ENCODE data around the gene PDE7B.

The PDE7B gene

DNA sequence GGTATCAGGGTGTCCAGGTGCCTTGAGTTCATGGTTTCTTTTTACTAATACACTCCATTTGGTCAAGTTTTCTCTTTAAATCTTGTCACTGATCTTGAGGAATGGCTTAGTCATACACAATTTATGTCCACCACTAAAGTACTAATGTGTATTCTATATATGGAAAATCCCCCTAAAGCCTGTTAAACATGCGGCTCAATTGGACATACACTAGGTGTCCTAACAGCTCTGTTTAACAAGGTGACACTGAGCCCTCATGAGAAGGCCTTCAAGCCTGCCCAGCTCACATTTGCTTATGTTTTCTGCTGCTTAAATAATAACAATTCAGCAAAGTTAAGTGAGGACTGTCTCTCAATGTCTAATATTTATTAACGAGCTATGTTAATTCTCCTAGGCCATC, 31.5 kb downstream of the PDE7B start:
- TF ChIP-seq, protein P1, sequence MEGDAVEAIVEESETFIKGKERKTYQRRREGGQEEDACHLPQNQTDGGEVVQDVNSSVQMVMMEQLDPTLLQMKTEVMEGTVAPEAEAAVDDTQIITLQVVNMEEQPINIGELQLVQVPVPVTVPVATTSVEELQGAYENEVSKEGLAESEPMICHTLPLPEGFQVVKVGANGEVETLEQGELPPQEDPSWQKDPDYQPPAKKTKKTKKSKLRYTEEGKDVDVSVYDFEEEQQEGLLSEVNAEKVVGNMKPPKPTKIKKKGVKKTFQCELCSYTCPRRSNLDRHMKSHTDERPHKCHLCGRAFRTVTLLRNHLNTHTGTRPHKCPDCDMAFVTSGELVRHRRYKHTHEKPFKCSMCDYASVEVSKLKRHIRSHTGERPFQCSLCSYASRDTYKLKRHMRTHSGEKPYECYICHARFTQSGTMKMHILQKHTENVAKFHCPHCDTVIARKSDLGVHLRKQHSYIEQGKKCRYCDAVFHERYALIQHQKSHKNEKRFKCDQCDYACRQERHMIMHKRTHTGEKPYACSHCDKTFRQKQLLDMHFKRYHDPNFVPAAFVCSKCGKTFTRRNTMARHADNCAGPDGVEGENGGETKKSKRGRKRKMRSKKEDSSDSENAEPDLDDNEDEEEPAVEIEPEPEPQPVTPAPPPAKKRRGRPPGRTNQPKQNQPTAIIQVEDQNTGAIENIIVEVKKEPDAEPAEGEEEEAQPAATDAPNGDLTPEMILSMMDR (conservative IDR thresholded peaks at IDR 0.05; ENCODE audit: low read depth, low read length) = no peak
- DNase-seq (ENCODE audit: low read depth) = peak; percentile 56
- H3K4me3 ChIP-seq (ENCODE audit: low read length) = no peak overlapping the region

DNA sequence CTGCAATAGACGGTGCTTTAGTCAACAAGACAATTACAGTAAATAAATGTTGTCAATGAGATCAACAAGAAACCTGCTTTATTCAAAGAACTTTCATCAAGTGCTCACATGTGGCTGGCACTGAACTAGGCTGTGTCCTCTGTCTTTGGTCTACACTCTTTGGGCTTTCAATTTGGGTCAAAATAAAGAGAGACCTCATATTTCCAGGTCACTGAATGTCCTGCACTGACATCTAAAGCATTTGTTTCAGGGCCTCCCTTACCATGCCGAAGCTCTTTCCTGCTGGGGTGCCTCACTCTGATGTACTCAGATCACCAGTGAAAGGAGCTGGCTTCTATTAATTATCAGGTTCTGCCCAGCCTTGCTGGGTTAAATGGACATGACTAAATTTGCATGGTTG, 32.0 kb downstream of the PDE7B start:
- TF ChIP-seq, protein P1 (conservative IDR thresholded peaks at IDR 0.05; ENCODE audit: low read depth, low read length) = no peak
- no peak for DNase-seq (ENCODE audit: low read depth)
- H3K4me3 ChIP-seq (ENCODE audit: low read length) = no peak overlapping the region

DNA sequence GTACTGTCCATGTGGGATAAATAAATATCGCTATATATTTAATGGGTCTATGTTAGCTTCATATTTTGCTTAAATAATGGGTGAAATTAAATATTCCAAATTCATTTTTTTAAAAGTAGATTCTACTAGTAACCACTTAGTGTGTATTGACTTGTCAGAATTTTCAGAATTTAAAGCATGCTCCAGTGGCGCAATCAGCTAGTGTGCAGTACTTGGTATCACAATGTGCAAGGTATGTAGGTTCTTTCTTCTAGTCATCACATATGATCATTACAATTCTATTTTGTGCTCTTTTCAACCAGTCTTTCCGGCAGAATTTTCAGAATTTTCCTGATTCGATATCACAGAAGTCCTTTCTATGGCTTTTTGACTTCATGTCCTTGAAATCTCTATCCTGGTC, 32.6 kb downstream of the PDE7B start:
- no peak overlapping the region for H3K4me3 ChIP-seq (ENCODE audit: low read length)
- TF ChIP-seq, protein P1 (conservative IDR thresholded peaks at IDR 0.05; ENCODE audit: low read depth, low read length) = no peak

DNA sequence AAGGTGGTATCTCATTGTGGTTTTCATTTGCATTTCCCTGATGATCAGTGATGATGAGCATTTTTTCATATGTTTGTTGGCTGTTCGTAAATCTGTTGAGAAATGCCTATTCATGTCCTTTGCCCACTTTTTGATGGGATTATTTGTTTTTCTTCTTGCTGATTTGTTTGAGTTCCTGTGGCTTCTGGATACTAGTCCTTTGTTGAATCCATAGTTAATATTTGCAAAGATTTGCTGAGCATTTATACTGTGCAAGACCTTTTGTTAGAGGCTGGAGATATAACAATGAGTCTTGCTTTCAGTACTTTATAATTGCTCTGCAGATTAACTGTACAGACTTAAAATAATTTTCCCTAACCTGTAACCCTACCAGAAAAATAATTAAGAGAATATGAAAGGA, 35.6 kb downstream of the PDE7B start:
- no peak for DNase-seq (ENCODE audit: low read depth)
- no peak overlapping the region for H3K4me3 ChIP-seq (ENCODE audit: low read length)
- TF ChIP-seq, protein P1 (conservative IDR thresholded peaks at IDR 0.05; ENCODE audit: low read depth, low read length) = no peak

More for the DNA sequence above, 32.6 kb downstream of the PDE7B start:
- no peak for DNase-seq (ENCODE audit: low read depth)

DNA sequence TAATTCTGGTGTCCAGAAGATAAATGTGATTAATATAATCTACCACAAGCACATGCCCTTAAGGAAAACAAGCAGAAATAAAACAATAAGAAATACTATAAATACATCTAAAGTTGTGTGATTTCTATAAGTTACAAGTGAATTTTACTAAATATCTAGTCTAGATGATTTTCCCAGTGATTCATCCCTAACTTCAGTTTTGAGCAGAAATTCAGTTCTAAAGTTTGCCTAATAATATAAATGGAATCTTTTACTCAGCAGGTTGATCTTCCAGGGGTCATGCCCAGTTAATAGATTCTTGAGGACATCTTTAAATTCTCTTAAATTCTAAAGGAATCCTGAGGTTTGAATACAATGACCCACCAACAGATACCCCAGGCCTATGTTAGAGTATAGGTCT, 37.3 kb downstream of the PDE7B start:
- TF ChIP-seq, protein P1 (conservative IDR thresholded peaks at IDR 0.05; ENCODE audit: low read depth, low read length) = no peak
- no peak overlapping the region for H3K4me3 ChIP-seq (ENCODE audit: low read length)
- no peak for DNase-seq (ENCODE audit: low read depth)

DNA sequence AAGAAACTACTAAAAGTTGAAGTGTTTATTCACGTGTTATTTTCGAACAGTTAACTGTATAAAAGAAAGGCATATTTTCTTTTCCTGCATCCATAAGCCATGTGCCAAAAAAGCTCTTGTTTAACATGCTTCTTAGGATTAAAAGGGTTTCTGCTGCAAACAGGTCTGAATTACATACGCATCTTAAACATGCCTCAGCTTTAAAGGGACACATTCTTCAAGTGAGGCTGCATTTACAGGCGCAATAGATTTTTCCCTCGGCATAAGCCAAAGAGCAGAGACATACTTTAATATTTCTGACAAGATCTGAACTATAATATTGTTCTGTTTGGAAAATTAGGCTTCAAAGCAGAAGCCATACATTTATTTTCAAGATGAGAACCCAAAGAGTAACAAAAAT, 39.4 kb downstream of the PDE7B start:
- peak overlapping the region; percentile 7 for H3K4me3 ChIP-seq (ENCODE audit: low read length)
- DNase-seq (ENCODE audit: low read depth) = peak; percentile 69
- TF ChIP-seq, protein P1 (conservative IDR thresholded peaks at IDR 0.05; ENCODE audit: low read depth, low read length) = no peak

DNA sequence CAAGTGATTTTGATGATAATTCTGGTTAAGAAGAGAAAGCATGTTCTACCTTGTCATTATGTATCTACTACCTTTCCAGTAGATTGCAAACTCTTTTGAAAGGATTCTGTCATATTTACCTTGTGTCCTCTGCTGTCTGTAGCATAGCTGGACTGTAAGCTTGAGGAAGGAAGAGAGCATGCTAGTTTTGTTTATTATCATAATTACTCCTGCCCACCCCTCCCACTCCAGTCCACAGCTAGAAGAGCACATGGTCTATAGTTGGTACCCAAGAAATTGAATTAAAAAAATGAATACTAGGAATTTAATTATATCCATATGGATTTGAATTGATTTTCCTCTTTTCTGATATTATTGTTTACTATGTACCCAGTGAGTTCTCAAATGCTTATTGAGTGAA, 40.2 kb downstream of the PDE7B start:
- TF ChIP-seq, protein P1 (conservative IDR thresholded peaks at IDR 0.05; ENCODE audit: low read depth, low read length) = no peak
- H3K4me3 ChIP-seq (ENCODE audit: low read length) = no peak overlapping the region
- DNase-seq (ENCODE audit: low read depth) = no peak

Data from retinal pigment epithelial cell (primary cell).